ENCODE measurements around the gene TMEM184B.

- TF ChIP-seq CTCF (conservative IDR thresholded peaks at IDR 0.05 in 1 of 2, IDR thresholded peaks at IDR 0.05 in 1 of 2; ENCODE audit: extremely low read depth in 1 of 2, insufficient read depth in 1 of 2, low read depth in 1 of 2, low read length in 2 of 2) = no peak
- TF ChIP-seq EZH2 (IDR thresholded peaks at IDR 0.05; ENCODE audit: borderline replicate concordance, low read length) = no peak
Measured at GRCh38 chr22:38219632-38220031, 53.2 kb downstream of the TMEM184B start.

All from mammary epithelial cell (primary cell).